GM13977 (cell line): ENCODE measurements around the gene SH3PXD2B.

Source experiments
- DNase-seq: peaks from one replicate; pipeline ENCODE4 v3.0.0; 2012; ENCODE audit warnings: low spot score
- CTCF ChIP-seq: IDR thresholded peaks from 2 replicates; pipeline ENCODE4 v1.5.1; 2012; ENCODE audit warnings: mild to moderate bottlenecking, control low read depth; ENCODE audit not compliant: insufficient read depth; ENCODE audit errors: extremely low read depth, missing control alignments
- in situ Hi-C: fragments of 300-500 bp; cut with MboI; formaldehyde crosslinking; loops from one replicate; pipeline ENCODE4 v1.12.0; 2022; ENCODE audit warnings: low sequenced_read_pairs, low pct_unique_long_range_greater_than_20kb, mixed read lengths, inconsistent platforms; ENCODE audit not compliant: unreplicated experiment

Gene SH3PXD2B

GRCh38 chr5:172396220-172396619 lies 58.1 kb downstream of the SH3PXD2B start:
- DNase-seq: no peak
- in situ Hi-C loops: no loop called here
- no peak for TF ChIP-seq CTCF

GRCh38 chr5:172395483-172395882 lies 58.8 kb downstream of the SH3PXD2B start:
- TF ChIP-seq CTCF: no peak
- in situ Hi-C loops: no loop called here
- DNase-seq: no peak

GRCh38 chr5:172389578-172390112 lies 64.7 kb downstream of the SH3PXD2B start:
- peak; percentile 23 for TF ChIP-seq CTCF
- no peak for DNase-seq
- in situ Hi-C loops: no loop called here

- in situ Hi-C loops: no loop called here
- no peak for DNase-seq
- no peak for TF ChIP-seq CTCF
These were observed 66.0 kb downstream of the SH3PXD2B start for GRCh38 chr5:172388246-172388733.

- DNase-seq: no peak
- TF ChIP-seq CTCF: no peak
- in situ Hi-C loops: no loop called here
These were observed 68.6 kb downstream of the SH3PXD2B start for GRCh38 chr5:172385707-172386106.

- no peak for TF ChIP-seq CTCF
- no peak for DNase-seq
- in situ Hi-C loops: no loop called here
These were observed 69.2 kb downstream of the SH3PXD2B start for GRCh38 chr5:172385010-172385563.
